IPS DF 19.7 (cell line): ENCODE measurements around the gene TNNT3.

Experiments used
- DNase-seq: peaks from one replicate; pipeline ENCODE4 v3.0.0-alpha.2; 2013; ENCODE audit warnings: low read depth, low spot score

The TNNT3 gene

DNA sequence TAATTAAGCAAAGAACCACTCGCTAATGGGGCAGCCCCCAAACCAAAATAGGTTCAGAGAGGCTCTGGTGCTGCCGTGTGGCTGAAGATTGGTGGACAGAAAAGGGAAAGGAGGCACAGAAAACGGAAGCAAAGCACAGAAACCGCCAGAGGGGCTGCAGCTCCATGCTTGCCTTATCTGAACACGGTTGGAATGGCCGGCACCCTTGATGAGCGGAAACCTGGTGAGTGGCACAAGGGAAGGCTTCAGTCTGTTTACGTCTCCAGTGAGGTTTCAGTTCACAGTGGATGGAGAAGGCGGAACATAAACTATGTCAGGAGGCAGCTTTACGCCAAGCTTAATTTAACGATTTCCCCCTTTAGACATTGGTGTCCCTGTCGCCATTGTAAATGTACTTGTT, 22.6 kb upstream of the TNNT3 start:
- no peak for DNase-seq

DNA sequence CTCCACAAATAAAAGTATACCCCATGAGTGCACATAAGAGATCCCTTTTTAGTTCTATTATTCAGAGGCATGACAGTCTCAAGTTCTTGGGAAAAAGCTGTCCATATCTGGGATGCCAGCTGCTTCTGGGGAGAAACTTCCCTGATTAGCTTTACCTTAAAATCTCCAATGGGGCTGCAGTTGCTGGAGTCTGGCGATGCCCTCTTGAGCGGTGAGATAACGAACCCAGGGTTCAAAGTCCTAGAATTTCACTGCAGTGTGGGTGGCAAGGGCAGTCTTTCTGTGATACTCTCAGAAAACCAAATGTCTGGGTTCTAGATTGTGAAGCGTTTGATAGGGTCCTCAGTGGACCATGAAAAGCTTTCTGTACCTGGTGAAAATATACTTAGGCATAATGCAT, 20.4 kb upstream of the TNNT3 start:
- no peak for DNase-seq

DNA sequence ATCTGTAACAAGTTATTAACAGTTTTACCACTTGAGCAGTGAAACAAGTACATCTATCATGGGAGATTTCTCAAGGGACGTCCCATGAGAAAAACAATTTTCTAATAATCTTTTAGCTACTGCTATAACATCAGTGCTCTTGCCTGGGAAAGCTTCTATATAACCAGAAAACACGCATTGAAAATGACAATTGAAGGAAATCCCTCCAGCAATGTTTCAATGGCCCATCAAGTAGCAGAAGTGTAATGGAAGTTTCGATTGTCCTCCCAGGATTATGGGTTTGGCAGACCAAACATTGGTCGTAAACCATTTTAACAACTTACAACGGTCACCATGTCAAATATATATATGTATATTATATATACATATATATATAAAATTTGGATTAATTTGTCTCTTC, 19.8 kb upstream of the TNNT3 start:
- DNase-seq = no peak

GRCh38 chr11:1906181-1906580, 13.3 kb upstream of the TNNT3 start:
- no peak for DNase-seq

- no peak for DNase-seq
Observed at GRCh38 chr11:1906611-1907423, 12.7 kb upstream of the TNNT3 start.

GRCh38 chr11:1908618-1909017, 10.9 kb upstream of the TNNT3 start:
- no peak for DNase-seq

DNA sequence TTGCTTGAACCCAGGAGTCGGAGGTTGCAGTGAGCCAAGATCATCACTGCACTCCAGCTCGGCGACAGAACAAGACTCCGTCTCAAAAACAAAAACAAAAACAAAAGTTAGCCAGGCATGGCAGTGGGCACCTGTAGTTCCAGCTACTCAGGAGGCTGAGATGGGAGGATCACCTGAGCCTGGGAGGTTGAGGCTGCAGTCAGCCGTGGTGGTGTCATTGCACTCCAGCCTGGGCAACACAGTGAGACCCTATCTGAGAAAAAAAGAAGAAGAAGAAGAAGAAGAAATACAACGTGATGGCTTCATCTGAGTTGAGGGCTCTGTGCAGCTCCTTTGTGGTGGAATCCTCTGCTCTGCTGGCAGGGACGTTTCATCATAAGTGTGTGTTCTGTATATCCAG, 10.0 kb upstream of the TNNT3 start:
- no peak for DNase-seq

- DNase-seq = no peak
Observed at GRCh38 chr11:1912289-1912878, 7.1 kb upstream of the TNNT3 start.

DNA sequence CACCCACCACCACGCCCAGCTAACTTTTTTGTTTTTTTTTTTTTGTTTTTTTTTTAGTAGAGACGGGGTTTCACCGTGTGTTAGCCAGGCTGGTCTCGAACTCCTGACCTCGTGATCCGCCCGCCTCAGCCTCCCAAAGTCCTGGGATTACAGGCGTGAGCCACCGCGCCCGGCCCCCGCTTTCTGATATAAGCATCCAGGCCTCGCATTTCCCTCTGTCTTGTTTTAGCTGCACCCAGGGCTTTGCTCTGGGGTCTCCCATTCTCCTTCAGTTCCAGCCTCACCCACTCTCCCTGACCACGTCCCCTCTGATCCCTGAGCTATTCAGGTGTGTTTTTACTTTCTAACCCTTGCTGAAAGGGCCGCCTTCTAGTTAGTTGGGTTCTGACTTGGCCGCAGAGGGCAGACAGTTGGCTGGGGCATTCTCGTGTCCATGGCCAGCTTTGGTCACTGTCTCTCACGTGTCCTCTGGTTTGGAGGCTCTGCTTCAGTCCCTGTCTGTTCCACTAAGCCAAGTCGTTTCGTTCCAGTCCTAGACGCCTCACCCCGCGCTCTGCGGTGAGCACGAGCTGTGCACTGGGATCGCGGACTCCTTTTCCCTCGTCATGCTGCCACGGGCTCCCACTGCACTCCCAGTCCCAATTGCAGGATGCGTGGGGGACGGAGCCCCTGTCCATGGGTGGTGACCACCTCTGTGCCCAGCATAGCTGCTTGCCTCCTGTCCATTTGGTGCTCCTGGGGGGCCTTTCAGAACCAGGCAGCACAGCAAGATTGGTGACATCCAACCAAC, 6.0 kb upstream of the TNNT3 start:
- DNase-seq = no peak

DNA sequence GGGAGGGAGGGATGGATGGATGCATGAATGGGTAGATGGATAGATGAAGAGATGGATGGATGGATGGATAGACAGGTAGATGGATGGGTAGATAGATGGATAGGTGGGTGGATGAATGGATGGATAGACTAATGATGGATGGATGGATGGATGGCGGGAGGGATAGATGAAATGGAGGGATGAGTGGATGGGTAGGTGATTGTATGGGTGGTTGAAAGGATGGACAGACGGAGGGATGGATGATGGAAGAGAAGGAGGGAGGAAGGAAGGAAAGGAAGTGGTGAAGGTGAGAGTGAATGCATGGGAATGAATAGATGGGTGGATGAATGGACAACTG, 3.7 kb upstream of the TNNT3 start:
- no peak for DNase-seq

- no peak for DNase-seq
Observed at GRCh38 chr11:1916132-1916985, 3.1 kb upstream of the TNNT3 start.

GRCh38 chr11:1916986-1917522, 2.4 kb upstream of the TNNT3 start:
- DNase-seq = no peak

DNA sequence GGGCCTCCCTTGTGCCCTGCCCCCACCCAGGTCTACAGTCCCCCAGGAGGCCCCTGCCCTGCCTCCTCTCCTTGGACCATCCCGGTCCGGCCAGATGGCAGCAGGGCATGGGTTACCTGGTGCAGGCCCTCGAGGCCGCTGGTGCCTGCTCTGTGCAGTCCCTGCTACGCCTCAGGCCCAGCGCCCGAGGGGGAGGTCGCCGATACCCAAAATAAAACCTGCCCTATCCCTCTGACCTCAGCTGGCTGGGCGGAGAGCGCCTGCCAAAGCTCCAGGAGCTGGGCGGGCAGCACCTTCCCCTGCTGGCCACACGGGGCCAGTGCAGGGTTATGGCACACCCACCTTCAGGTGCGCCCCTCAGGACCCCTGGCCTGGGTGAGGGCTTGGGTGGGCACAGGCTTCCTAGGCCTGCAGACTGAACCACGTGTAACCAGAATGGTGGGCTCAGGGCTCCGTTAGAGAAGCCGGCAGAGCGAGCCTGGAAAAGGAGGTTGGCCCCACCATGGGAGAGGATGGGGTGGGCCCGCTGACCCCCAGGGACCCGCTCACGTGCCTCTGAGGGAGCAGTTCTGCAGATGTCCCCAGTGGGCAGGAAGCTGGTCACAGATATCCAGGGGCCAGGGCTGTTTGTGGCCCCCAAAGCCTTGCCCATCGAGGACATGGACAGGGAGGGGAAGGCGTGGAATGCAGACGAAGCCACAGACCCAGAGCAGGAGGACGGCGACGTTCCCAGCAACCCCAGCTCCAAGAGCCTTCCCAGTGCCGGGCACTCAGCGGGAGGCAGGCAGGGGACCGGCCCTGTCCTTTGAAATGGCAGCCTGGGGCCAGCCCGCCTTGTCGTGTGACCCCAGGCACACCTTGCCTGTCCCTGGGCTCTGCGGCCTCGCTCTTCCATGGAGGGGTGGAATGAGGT, 1.7 kb upstream of the TNNT3 start:
- DNase-seq = no peak

GRCh38 chr11:1918436-1919315, 827 bp upstream of the TNNT3 start:
- DNase-seq = no peak

DNA sequence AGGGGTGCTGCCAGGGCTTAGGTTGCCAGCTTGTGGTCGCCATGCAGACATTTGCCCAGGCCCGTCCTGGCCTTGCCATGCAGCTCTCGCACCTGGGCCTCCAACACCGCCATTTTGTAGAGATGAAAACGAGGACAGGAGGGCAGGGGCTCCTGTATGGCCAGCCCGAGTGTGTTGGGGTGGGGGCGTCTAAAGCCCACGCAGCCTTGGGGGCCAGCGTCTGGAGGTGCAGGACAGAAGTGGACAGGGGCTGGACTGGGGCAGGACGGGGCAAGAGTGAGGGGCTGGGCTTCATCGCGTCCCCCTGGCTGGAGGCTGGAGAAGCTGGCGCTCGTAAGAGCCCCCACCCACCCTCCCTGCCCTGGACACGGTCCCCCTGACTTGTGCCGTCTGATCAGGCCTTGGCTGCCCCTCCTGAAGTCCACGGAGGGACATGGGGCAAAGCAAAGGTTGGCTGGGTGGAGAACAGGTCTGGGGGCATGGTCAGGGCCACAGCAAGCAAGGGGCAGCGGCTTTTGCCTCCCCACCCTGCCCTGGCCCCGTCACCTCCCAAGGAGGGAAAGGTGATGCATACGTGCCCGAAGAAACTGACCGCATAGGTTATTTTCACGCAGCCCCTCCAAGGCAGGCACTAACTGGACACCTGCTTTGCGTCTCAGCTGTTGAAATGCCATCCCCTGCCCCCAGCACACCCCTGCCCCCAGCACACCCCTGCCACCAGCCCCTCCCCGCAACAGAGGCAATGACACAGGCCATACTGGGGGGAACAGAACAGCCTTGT, 815 bp downstream of the TNNT3 start:
- no peak for DNase-seq

GRCh38 chr11:1920909-1921573, 1.5 kb downstream of the TNNT3 start:
- no peak for DNase-seq

- no peak for DNase-seq
Observed at GRCh38 chr11:1921574-1922141, 2.2 kb downstream of the TNNT3 start.
